Breast epithelium (tissue), 4 donors: Measurements from ENCODE around the gene FNDC3B. TPM values are rescaled to one million over a fixed set of nuclear protein-coding genes. Genes with fewer than 3 reads are reported as not detected.

Experiments
- DNase-seq, 2 donors: peaks; one replicate each; pipeline ENCODE4 v3.0.0-alpha.2; 2019; ENCODE audit warnings: low spot score in 2 of 2
- H3K27ac ChIP-seq, 2 donors: fragments of 200-600 bp; sonication (generic) in 1 of 2; one replicate each; pipeline ENCODE4 v1.5.1; 2016 to 2019; ENCODE audit warnings: mild to moderate bottlenecking in 1 of 2
- H3K27me3 ChIP-seq, 2 donors: fragments of 200-600 bp; sonication (generic) in 1 of 2; one replicate each; pipeline versions ENCODE4 v1.5.1 to v1.6.0; 2017 to 2019; ENCODE audit warnings: control low read depth in 1 of 2, mild to moderate bottlenecking in 1 of 2
- H3K36me3 ChIP-seq: fragments of 200-600 bp; one replicate; pipeline ENCODE4 v1.5.1; 2019
- H3K4me1 ChIP-seq, 2 donors: fragments of 200-600 bp; sonication (generic); one replicate each; pipeline ENCODE4 v1.5.1; 2016 to 2019; ENCODE audit warnings: control low read depth in 1 of 2
- H3K4me3 ChIP-seq, 3 donors: fragments of 200-600 bp; sonication (generic); 1 replicate in 2 of 3; 2 replicates in 1 of 3; pipeline ENCODE4 v1.5.1; 2016 to 2019; ENCODE audit warnings: mild to moderate bottlenecking in 3 of 3, moderate library complexity in 2 of 3
- H3K9me3 ChIP-seq, 2 donors: fragments of 200-600 bp; sonication (generic) in 1 of 2; one replicate each; pipeline ENCODE4 v1.5.1; 2016 to 2019; ENCODE audit warnings: control low read depth in 1 of 2
- CTCF ChIP-seq, 3 donors: fragments of 450-650 bp; IDR thresholded peaks; one replicate each; pipeline ENCODE4 v1.5.1; 2016 to 2017; ENCODE audit warnings: antibody characterized with exemption in 3 of 3, mild to moderate bottlenecking in 3 of 3, moderate library complexity in 3 of 3
- POLR2A ChIP-seq: fragments of 450-650 bp; IDR thresholded peaks from one replicate; pipeline ENCODE4 v1.6.1; 2016; ENCODE audit warnings: antibody characterized with exemption, mild to moderate bottlenecking, moderate library complexity
- POLR2AphosphoS5 ChIP-seq, 3 donors: sonication (generic); formaldehyde crosslinking; IDR thresholded peaks; one replicate each; pipeline ENCODE4 v1.6.1; 2017; ENCODE audit warnings: antibody characterized with exemption in 3 of 3
- intact Hi-C: fragments of 100-400 bp; cut with DNase I; formaldehyde crosslinking; loops from one replicate; pipeline ENCODE4 v1.15.1; 2023; ENCODE audit warnings: low total_unique reads
- total RNA-seq, 3 donors: library from RNA; depleted of rRNA; stranded (reverse); fragments of >200 nt; gene quantifications; one replicate each; pipeline ENCODE4 v1.1.0, GENCODE V29; 2016

The FNDC3B gene
- total RNA-seq, 3 donors from 2014 or later = 131 to 172 (median 149) TPM

DNA sequence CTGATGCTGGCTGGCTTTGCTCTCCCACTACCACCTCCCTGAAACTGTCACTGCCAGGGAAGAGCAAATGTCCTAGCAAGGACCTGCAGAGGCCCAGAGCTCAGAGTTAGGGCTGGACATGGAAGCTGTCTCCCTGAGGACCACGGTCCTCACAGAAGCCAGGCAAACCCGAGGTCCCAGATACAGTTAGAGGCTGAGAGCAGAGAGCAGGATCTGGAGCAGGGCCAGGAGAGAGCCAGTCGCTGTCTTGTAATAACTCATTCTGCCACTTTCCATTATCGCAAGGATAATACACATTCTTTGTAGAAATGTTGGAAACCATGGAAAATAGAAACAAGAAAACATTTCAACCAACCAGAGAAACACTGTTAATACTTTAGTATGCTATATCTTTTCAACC lies 398.8 kb downstream of the FNDC3B start:
- H3K9me3 ChIP-seq = peaks cover 1 to 3% of the 10 kb centered on the region in 2 donors
- H3K4me1 ChIP-seq = no peaks in the 10 kb centered on the region
- TF ChIP-seq POLR2AphosphoS5 (IDR thresholded peaks at IDR 0.05) (no peak), POLR2A (no peak), CTCF (IDR thresholded peaks at IDR 0.05) (no peak)
- no peak overlapping the region for H3K4me3 ChIP-seq
- H3K27me3 ChIP-seq = no peaks in the 10 kb centered on the region
- H3K36me3 ChIP-seq = no peaks in the 10 kb centered on the region
- intact Hi-C loops = no loop called here
- no peak for DNase-seq
- H3K27ac ChIP-seq = no peak overlapping the region

DNA sequence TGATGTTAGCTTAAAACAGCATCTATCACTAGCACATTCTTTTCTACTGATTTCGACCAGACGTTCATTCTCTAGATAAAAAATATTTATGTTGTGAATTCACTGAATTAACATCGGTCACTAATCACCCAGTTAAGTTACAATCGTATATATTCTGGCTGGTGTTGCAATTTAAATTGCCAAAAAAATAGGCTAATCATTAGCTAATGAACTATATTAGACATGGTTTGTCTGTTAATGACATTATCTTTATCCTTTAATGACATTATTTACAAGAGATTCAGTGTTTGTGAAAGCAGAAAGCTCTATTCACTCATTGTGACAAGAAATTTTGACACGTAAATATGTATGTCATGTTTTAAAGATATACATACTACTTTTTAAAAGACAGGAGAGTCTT lies 402.2 kb downstream of the FNDC3B start:
- no peaks in the 10 kb centered on the region for H3K4me1 ChIP-seq
- no peak for DNase-seq
- peaks cover 0 to 2% of the 10 kb centered on the region in 2 donors for H3K27me3 ChIP-seq
- H3K36me3 ChIP-seq = no peaks in the 10 kb centered on the region
- TF ChIP-seq POLR2A = no peak
- H3K4me3 ChIP-seq = no peak overlapping the region
- no peaks in the 10 kb centered on the region for H3K9me3 ChIP-seq
- intact Hi-C loops = no loop called here
- H3K27ac ChIP-seq = no peak overlapping the region

DNA sequence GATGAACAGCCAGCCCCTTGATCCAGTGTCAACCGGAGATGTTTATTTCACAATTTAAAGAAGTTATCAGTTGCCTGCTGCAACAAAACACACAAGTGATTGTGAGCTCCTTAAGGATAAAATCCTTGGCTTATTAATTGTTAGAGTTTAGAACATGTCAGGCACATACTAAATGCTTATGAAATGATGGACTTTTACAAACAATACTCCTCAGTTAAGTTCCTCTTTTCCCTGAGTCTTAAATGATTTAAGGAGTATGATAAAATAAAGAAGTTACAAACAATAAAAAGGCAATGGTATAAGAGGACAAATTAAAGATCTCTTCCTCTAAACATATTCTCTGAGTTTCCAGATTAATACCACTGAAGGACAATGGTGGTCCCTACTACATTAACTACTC lies 403.2 kb downstream of the FNDC3B start:
- Histone ChIP-seq H3K4me3 (no peak overlapping the region), H3K27ac (no peak overlapping the region), H3K36me3 (no peaks in the 10 kb centered on the region), H3K9me3 (no peaks in the 10 kb centered on the region), H3K27me3 (peaks cover 0 to 11% of the 10 kb centered on the region in 2 donors), H3K4me1 (no peaks in the 10 kb centered on the region)
- no peak for DNase-seq
- no peak for TF ChIP-seq POLR2AphosphoS5 (IDR thresholded peaks at IDR 0.05)
- intact Hi-C loops = no loop called here

GRCh38 chr3:172444821-172445220 lies 405.4 kb downstream of the FNDC3B start:
- H3K36me3 ChIP-seq = no peaks in the 10 kb centered on the region
- intact Hi-C loops = no loop called here
- TF ChIP-seq CTCF (IDR thresholded peaks at IDR 0.05) (no peak), POLR2AphosphoS5 (IDR thresholded peaks at IDR 0.05) (no peak), POLR2A (no peak)
- no peak overlapping the region for H3K27ac ChIP-seq
- no peak overlapping the region for H3K4me3 ChIP-seq
- no peak for DNase-seq
- H3K27me3 ChIP-seq = peaks cover 5 to 33% of the 10 kb centered on the region in 2 donors
- no peaks in the 10 kb centered on the region for H3K4me1 ChIP-seq
- no peaks in the 10 kb centered on the region for H3K9me3 ChIP-seq

DNA sequence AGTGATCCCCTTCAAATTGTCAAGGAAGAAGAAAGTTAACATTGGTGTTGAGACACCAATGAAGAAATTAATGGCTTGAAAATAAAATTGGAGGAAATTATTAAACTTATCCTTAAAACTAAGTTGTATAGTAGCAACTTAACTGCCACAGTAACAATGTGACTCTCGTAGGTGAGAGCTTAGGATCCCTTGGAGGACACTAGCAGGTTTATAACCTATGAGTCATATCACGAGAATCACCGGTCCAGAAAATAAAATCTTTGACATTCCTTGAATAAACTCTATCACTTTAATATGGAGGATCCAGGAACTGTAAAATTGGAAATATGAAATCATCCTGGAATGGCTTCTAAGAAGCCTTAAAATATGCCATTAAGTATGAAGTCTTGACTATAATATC lies 406.8 kb downstream of the FNDC3B start:
- H3K27ac ChIP-seq = no peak overlapping the region
- H3K36me3 ChIP-seq = no peaks in the 10 kb centered on the region
- H3K4me1 ChIP-seq = no peaks in the 10 kb centered on the region
- intact Hi-C loops = no loop called here
- H3K4me3 ChIP-seq = no peak overlapping the region
- H3K9me3 ChIP-seq = no peaks in the 10 kb centered on the region
- TF ChIP-seq CTCF (IDR thresholded peaks at IDR 0.05) = no peak
- no peak for TF ChIP-seq POLR2AphosphoS5 (IDR thresholded peaks at IDR 0.05)
- TF ChIP-seq POLR2A = no peak
- H3K27me3 ChIP-seq = peaks cover 5 to 45% of the 10 kb centered on the region in 2 donors
- no peak for DNase-seq

DNA sequence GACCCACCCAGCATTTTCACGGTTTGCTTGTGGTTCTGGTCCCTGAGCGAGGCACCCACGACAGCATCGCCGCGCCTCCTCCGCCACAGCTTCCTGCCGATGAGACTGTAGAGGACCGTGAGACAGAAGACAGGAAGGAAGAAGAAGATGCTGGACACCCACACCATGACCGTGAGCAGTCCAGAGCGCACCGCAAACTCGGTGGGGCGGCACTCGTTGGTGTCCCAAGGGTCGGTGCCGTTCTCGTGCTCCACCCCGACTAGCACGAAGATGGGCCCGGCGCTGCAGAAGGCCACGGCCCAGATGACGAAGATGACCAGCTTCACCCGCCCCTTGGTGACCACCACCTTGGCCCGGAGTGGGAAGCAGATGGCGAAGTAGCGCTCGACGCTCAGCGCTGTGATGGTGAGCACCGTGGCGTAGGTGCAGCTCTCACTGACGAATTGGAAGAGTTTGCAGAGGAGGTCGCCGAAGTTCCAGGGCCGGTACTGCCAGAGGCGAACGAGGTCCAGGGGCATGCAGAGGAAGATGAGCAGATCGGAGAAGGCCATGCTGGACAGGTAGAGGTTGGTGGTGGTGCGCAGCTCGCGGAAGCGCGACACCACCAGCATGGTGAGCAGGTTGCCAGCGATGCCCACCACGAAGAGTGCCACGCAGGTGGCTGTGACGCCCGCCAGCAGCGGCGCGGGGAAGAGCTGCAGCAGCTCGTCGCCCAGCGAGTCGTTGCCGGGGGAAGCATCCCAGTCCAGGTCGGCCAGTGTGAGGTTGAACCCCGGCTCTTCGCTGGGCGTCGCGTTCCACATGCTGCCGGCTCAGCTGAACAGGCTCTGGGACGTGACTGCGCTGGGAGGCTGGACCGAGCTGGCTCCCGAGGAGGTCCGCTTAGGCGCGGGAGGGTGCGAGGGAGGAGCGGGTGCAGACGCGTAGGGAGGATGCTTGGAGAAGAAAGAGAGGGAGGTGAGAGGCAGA lies 408.5 kb downstream of the FNDC3B start, which contains the start of gene GHSR:
Gene GHSR (minus strand): TSS at position 846 of the 969 bp plus-strand sequence. CDS start 43 bp downstream, at position 803.
- H3K9me3 ChIP-seq = no peaks in the 10 kb centered on the region
- intact Hi-C loops = no loop called here
- TF ChIP-seq CTCF (IDR thresholded peaks at IDR 0.05) (no peak), POLR2A (no peak), POLR2AphosphoS5 (IDR thresholded peaks at IDR 0.05) (no peak)
- H3K4me3 ChIP-seq = peak within 1 kb of the TSS in 2 of 3 donors; percentile 11 to 46
- H3K27ac ChIP-seq = no peak within 1 kb of the TSS
- no peaks in the 10 kb centered on the region for H3K4me1 ChIP-seq
- peaks cover 5 to 54% of the 10 kb centered on the region in 2 donors for H3K27me3 ChIP-seq
- no peak for DNase-seq
- H3K36me3 ChIP-seq = no peaks in the 10 kb centered on the region
